ENCODE data around the gene FAM83F. TPM values are rescaled to one million over a fixed set of nuclear protein-coding genes. Genes with fewer than 3 reads are reported as not detected.

FAM83F gene
- total and polyA plus RNA-seq, 12 donors = under 0.01 to 0.39 (median 0.11) TPM; not detected in 1

GRCh38 chr22:40043793-40044101 is 49.0 kb downstream of the FAM83F start:
- WGBS, 4 donors = 22 to 40% (median 33%) methylated on average over 4 to 5 of the region's 5 CpGs
- H3K4me1 ChIP-seq (replicated peaks in 1 of 2) = peaks cover 6 to 38% of the 10 kb centered on the region in 2 donors
- H3K27ac ChIP-seq = peak overlapping the region; percentile 60 to 94 (median 92)

GRCh38 chr22:40044102-40044869 is 49.5 kb downstream of the FAM83F start:
- Histone ChIP-seq H3K9me3 (replicated peaks in 1 of 3) (no peaks in the 10 kb centered on the region), H3K36me3 (replicated peaks in 1 of 2) (no peaks in the 10 kb centered on the region), H3K4me1 (replicated peaks in 1 of 2) (peaks cover 6 to 38% of the 10 kb centered on the region in 2 donors), H3K27ac (peak overlapping the region; percentile 60 to 94 (median 92)), H3K4me3 (peak overlapping the region in 3 of 4 donors; percentile 3 to 92 (median 91)), H3K27me3 (no peaks in the 10 kb centered on the region)
- 0% methylated on average over 27 to 34 of the region's 34 CpGs for WGBS, 4 donors
- intact Hi-C loops (cut with DNase I) = no loop called here
- peak; percentile 98 to 100 (median 99) for DNase-seq
- TF ChIP-seq CTCF (IDR thresholded peaks at IDR 0.05) (no peak), POLR2A (IDR thresholded peaks at IDR 0.05) (peak; percentile 64 to 93)

More at GRCh38 chr22:40043793-40044101, 49.0 kb downstream of the FAM83F start:
- no peaks in the 10 kb centered on the region for H3K36me3 ChIP-seq (replicated peaks in 1 of 2)
- H3K9me3 ChIP-seq (replicated peaks in 1 of 3) = no peaks in the 10 kb centered on the region
- peak overlapping the region in 2 of 4 donors; percentile 91 to 92 for H3K4me3 ChIP-seq
- intact Hi-C loops (cut with DNase I) = no loop called here
- peak in 1 of 2 donors; percentile 23 for TF ChIP-seq POLR2A (IDR thresholded peaks at IDR 0.05)
- TF ChIP-seq CTCF (IDR thresholded peaks at IDR 0.05) = no peak
- no peaks in the 10 kb centered on the region for H3K27me3 ChIP-seq
- DNase-seq = no peak

GRCh38 chr22:40044870-40045834 is 50.4 kb downstream of the FAM83F start:
- peak overlapping the region in 3 of 4 donors; percentile 47 to 92 (median 91) for H3K4me3 ChIP-seq
- 0 to 3% (median 1%) methylated on average over 13 to 138 of the region's 138 CpGs for WGBS, 4 donors
- H3K4me1 ChIP-seq (replicated peaks in 1 of 2) = peaks cover 6 to 39% of the 10 kb centered on the region in 2 donors
- DNase-seq = peak; percentile 53 to 70 (median 60)
- intact Hi-C loops (cut with DNase I) = no loop called here
- no peaks in the 10 kb centered on the region for H3K27me3 ChIP-seq
- TF ChIP-seq CTCF (IDR thresholded peaks at IDR 0.05) (no peak), POLR2A (IDR thresholded peaks at IDR 0.05) (peak in 1 of 2 donors; percentile 33)
- H3K9me3 ChIP-seq (replicated peaks in 1 of 3) = no peaks in the 10 kb centered on the region
- H3K27ac ChIP-seq = peak overlapping the region in 4 of 5 donors; percentile 16 to 94 (median 84)
- H3K36me3 ChIP-seq (replicated peaks in 1 of 2) = no peaks in the 10 kb centered on the region

- Histone ChIP-seq H3K27me3 (no peaks in the 10 kb centered on the region), H3K4me3 (peak overlapping the region in 1 of 4 donors; percentile 91), H3K4me1 (replicated peaks in 1 of 2) (peaks cover 7 to 39% of the 10 kb centered on the region in 2 donors), H3K36me3 (replicated peaks in 1 of 2) (no peaks in the 10 kb centered on the region), H3K27ac (peak overlapping the region in 2 of 5 donors; percentile 78 to 89), H3K9me3 (replicated peaks in 1 of 3) (no peaks in the 10 kb centered on the region)
- DNase-seq = peak in 2 of 7 donors; percentile 19 to 51
- no peak for TF ChIP-seq CTCF (IDR thresholded peaks at IDR 0.05)
- TF ChIP-seq POLR2A (IDR thresholded peaks at IDR 0.05) = no peak
- 59 to 78% (median 66%) methylated on average over 9 of the region's 9 CpGs for WGBS, 4 donors
- intact Hi-C loops (cut with DNase I) = no loop called here
Observed at GRCh38 chr22:40046126-40046525, 51.4 kb downstream of the FAM83F start.
